NCI-H526 (cell line): ENCODE results near the gene ITPR2.
"Not testable (repeated sequence)": the region's sequence is repeated elsewhere in the genome, so short reads cannot be mapped to it uniquely, and the experiment has no call there.

Source experiments
- DNase-seq, 2 experiments: peaks; one replicate each; lab custom pipeline; 2025; lab: John Stamatoyannopoulos, UW

The ITPR2 gene

GRCh38 chr12:26451763-26452162 lies 381.2 kb downstream of the ITPR2 start:
- DNase-seq, result no peak

- DNase-seq, result no peak
These were observed 387.1 kb downstream of the ITPR2 start for GRCh38 chr12:26445909-26446308.

- no peak for DNase-seq
These were observed 389.7 kb downstream of the ITPR2 start for GRCh38 chr12:26443309-26443708.

GRCh38 chr12:26441434-26441833 lies 391.6 kb downstream of the ITPR2 start:
- DNase-seq, result no peak

GRCh38 chr12:26435069-26435404 lies 398.0 kb downstream of the ITPR2 start:
- DNase-seq, result no peak

- DNase-seq, result peak; percentile 39 to 62
These were observed 398.5 kb downstream of the ITPR2 start for GRCh38 chr12:26434299-26435068.

GRCh38 chr12:26433701-26434100 lies 399.3 kb downstream of the ITPR2 start:
- DNase-seq, result not testable (repeated sequence)

- no peak for DNase-seq
These were observed 401.8 kb downstream of the ITPR2 start for GRCh38 chr12:26431211-26431610.

GRCh38 chr12:26430596-26430995 lies 402.4 kb downstream of the ITPR2 start:
- DNase-seq, result not testable (repeated sequence)

GRCh38 chr12:26429070-26429691 lies 403.8 kb downstream of the ITPR2 start:
- peak in 1 of 2 experiments; percentile 4 for DNase-seq

- DNase-seq, result no peak
These were observed 404.6 kb downstream of the ITPR2 start for GRCh38 chr12:26428420-26428819.

- DNase-seq, result no peak
These were observed 406.3 kb downstream of the ITPR2 start for GRCh38 chr12:26426652-26427051.

GRCh38 chr12:26425587-26426260 lies 407.3 kb downstream of the ITPR2 start:
- DNase-seq, result peak; percentile 53 to 55

- peak; percentile 16 to 26 for DNase-seq
These were observed 410.1 kb downstream of the ITPR2 start for GRCh38 chr12:26422839-26423398.

GRCh38 chr12:26416550-26416949 lies 416.4 kb downstream of the ITPR2 start:
- no peak for DNase-seq

GRCh38 chr12:26410689-26411088 lies 422.3 kb downstream of the ITPR2 start:
- DNase-seq, result no peak

GRCh38 chr12:26406813-26407212 lies 426.2 kb downstream of the ITPR2 start:
- no peak for DNase-seq

GRCh38 chr12:26406391-26406790 lies 426.6 kb downstream of the ITPR2 start:
- DNase-seq, result no peak

GRCh38 chr12:26403601-26404000 lies 429.4 kb downstream of the ITPR2 start:
- no peak for DNase-seq

GRCh38 chr12:26402648-26403047 lies 430.3 kb downstream of the ITPR2 start:
- peak; percentile 40 to 62 for DNase-seq

- DNase-seq, result no peak
These were observed 431.1 kb downstream of the ITPR2 start for GRCh38 chr12:26401874-26402273.

- DNase-seq, result no peak
These were observed 432.4 kb downstream of the ITPR2 start for GRCh38 chr12:26400627-26401026.

- no peak for DNase-seq
These were observed 433.6 kb downstream of the ITPR2 start for GRCh38 chr12:26399381-26399780.
